ENCODE data around the gene CCM2L. TPM values are rescaled to one million over a fixed set of nuclear protein-coding genes. Genes with fewer than 3 reads are reported as not detected.

Gene CCM2L
- total and polyA plus RNA-seq, 9 donors = 1.4 to 9.9 (median 3.4) TPM

DNA sequence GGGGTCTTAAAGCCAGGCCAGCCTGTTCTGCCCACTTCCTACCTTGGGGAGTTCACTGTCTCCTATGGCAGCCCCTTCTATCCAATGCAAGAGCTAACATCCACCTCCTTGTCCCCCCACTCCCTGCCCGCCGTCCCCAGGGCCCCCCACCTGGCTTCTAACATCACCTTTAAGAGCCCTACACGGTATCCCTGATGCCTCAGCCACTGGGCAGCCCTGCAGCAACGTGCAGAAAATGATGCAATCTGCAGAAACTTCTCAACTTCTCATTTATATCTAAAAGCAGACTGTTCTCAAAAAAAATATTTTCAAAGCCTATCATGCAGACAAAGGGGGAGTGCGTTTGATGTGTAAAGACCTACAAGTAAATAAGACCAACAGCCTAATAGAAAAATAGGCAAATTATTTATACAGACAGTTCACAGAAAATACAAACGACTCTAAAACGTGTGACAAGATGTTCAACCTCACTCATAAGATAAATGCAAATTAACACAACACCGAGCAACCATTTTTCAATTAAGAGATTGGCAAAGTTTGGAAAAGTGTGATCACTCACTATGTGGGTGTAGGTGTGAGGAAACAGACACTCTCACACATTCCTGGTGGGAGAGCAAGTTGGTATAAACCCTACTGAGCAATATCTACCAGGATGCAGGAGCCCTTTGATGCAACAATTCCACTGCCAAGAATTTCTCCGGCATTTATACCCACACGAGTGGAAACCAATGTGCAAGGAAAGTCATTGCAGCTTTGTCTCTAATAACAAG, 26.7 kb downstream of the CCM2L start:
- WGBS, 3 donors = 28 to 47% (median 31%) methylated on average over 10 of the region's 10 CpGs

GRCh38 chr20:32037929-32038328, 27.7 kb downstream of the CCM2L start:
- H3K27ac ChIP-seq = no peak overlapping the region
- H3K4me3 ChIP-seq = no peak overlapping the region
- WGBS, 3 donors = 59 to 83% (median 79%) methylated on average over 4 of the region's 4 CpGs
- TF ChIP-seq POLR2A (IDR thresholded peaks at IDR 0.05) (no peak), EP300 (IDR thresholded peaks at IDR 0.05) (no peak)
- TF ChIP-seq, protein P1, sequence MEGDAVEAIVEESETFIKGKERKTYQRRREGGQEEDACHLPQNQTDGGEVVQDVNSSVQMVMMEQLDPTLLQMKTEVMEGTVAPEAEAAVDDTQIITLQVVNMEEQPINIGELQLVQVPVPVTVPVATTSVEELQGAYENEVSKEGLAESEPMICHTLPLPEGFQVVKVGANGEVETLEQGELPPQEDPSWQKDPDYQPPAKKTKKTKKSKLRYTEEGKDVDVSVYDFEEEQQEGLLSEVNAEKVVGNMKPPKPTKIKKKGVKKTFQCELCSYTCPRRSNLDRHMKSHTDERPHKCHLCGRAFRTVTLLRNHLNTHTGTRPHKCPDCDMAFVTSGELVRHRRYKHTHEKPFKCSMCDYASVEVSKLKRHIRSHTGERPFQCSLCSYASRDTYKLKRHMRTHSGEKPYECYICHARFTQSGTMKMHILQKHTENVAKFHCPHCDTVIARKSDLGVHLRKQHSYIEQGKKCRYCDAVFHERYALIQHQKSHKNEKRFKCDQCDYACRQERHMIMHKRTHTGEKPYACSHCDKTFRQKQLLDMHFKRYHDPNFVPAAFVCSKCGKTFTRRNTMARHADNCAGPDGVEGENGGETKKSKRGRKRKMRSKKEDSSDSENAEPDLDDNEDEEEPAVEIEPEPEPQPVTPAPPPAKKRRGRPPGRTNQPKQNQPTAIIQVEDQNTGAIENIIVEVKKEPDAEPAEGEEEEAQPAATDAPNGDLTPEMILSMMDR (IDR thresholded peaks at IDR 0.05) = no peak
- DNase-seq = no peak
- no peaks in the 10 kb centered on the region for H3K36me3 ChIP-seq
- no peaks in the 10 kb centered on the region for H3K27me3 ChIP-seq
- no peaks in the 10 kb centered on the region for H3K4me1 ChIP-seq (ENCODE audit: insufficient read depth)
- no peaks in the 10 kb centered on the region for H3K9me3 ChIP-seq
- intact Hi-C loops (cut with DNase I) = loop anchor here in 1 of 4 donors (5.0 kb wide), 1 partner anchor 216 kb away; no protein-coding TSS in a partner anchor

More for the DNA sequence above, 26.7 kb downstream of the CCM2L start:
- H3K4me1 ChIP-seq (ENCODE audit: insufficient read depth) = no peaks in the 10 kb centered on the region
- no peak overlapping the region for H3K4me3 ChIP-seq
- H3K27ac ChIP-seq = no peak overlapping the region
- no peaks in the 10 kb centered on the region for H3K27me3 ChIP-seq
- no peaks in the 10 kb centered on the region for H3K9me3 ChIP-seq
- DNase-seq = no peak
- intact Hi-C loops (cut with DNase I) = loop anchor here in 1 of 4 donors (5.0 kb wide), 1 partner anchor 215 kb away; no protein-coding TSS in a partner anchor
- H3K36me3 ChIP-seq = no peaks in the 10 kb centered on the region
- TF ChIP-seq, protein P1 (IDR thresholded peaks at IDR 0.05) = no peak
- no peak for TF ChIP-seq EP300 (IDR thresholded peaks at IDR 0.05)

- WGBS, 3 donors = 69 to 72% (median 70%) methylated on average over 10 of the region's 10 CpGs
- TF ChIP-seq, protein P1 (IDR thresholded peaks at IDR 0.05) = no peak
- no peak for TF ChIP-seq EP300 (IDR thresholded peaks at IDR 0.05)
- Histone ChIP-seq H3K36me3 (no peaks in the 10 kb centered on the region), H3K9me3 (no peaks in the 10 kb centered on the region), H3K27me3 (no peaks in the 10 kb centered on the region), H3K4me3 (no peak overlapping the region), H3K4me1 (ENCODE audit: insufficient read depth) (no peaks in the 10 kb centered on the region), H3K27ac (no peak overlapping the region)
- no peak for DNase-seq
- intact Hi-C loops (cut with DNase I) = no loop called here
These were observed 30.1 kb downstream of the CCM2L start for GRCh38 chr20:32040142-32040953.

GRCh38 chr20:32045999-32046398, 35.8 kb downstream of the CCM2L start:
- intact Hi-C loops (cut with DNase I) = no loop called here
- no peaks in the 10 kb centered on the region for H3K27me3 ChIP-seq
- 69 to 78% (median 78%) methylated on average over 3 of the region's 3 CpGs for WGBS, 3 donors
- no peak for DNase-seq
- H3K4me1 ChIP-seq (ENCODE audit: insufficient read depth) = no peaks in the 10 kb centered on the region
- peaks cover 0 to 5% of the 10 kb centered on the region in 2 donors for H3K9me3 ChIP-seq
- no peaks in the 10 kb centered on the region for H3K36me3 ChIP-seq
- H3K27ac ChIP-seq = no peak overlapping the region
- TF ChIP-seq, protein P1 (IDR thresholded peaks at IDR 0.05) = no peak
- TF ChIP-seq EP300 (IDR thresholded peaks at IDR 0.05) = no peak
- no peak overlapping the region for H3K4me3 ChIP-seq
